ENCODE measurements around the gene SMIM12.
"Not testable (repeated sequence)": the region's sequence is repeated elsewhere in the genome, so short reads cannot be mapped to it uniquely, and the experiment has no call there.

Gene SMIM12

GRCh38 chr1:34842952-34843371, 16.6 kb downstream of the SMIM12 start:
- DNase-seq: no peak

DNA sequence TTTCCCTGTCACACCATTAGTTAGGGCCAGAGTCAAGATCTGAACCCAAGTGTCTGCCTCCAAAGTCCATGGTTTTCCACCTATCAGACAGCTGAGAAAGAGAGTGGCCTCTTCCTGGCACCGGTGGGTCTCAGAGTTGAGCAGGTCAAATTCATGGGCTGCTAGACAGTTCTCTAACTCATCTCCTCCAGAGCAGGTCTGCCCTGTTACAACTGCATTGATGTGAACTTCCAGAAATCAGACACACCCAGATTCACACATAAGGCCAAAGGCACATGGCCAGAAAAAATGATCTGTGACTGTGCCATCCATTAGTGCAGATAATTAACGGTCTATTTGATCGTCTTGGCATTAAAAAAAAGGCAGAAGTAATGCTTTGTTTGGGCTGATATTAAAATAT, 17.5 kb downstream of the SMIM12 start:
- no peak for DNase-seq

- DNase-seq: no peak
These were observed 19.1 kb downstream of the SMIM12 start for GRCh38 chr1:34840426-34840825.

- DNase-seq: no peak
These were observed 19.8 kb downstream of the SMIM12 start for GRCh38 chr1:34839526-34840305.

GRCh38 chr1:34833711-34834110, 25.8 kb downstream of the SMIM12 start:
- no peak for DNase-seq

GRCh38 chr1:34831721-34832246, 27.8 kb downstream of the SMIM12 start:
- no peak for DNase-seq

DNA sequence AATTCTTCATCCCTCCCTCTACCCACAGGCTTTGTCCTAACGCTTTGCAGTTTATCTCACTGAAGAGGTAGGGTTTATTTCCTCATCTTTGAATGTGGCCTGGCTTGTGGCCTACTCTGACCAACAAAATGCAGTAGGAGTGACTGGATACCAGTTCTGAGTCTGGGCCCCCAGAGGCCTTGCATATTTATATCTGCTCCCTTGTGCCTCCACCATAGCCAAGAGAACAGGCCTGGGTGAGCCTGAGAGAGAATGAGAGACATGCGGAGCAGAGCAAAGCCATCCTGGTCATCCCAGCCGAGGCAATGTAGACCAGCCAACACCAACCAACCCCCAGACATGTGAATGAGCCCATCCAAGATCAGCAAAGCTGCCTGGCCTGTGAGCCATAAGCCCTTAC, 30.3 kb downstream of the SMIM12 start:
- DNase-seq: no peak

DNA sequence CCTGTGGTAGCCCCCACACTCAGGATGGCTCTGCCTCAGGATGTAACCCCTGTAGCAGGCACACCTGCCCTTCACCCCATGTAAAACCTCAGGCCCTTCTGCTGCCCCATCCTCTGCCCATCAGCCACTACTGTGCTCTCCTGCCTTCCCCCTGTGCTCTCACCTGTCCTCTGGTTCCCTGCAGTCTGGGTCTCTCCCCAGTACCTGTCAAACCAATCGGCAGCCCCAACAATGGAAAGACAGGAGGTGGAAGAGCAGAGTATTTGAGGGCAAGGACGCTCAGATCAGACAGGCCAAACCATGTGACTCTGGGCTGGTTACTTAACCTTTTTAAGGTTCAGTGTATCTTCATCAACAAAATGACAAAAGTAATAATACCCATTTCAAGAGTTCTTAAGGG, 30.9 kb downstream of the SMIM12 start:
- no peak for DNase-seq

- no peak for DNase-seq
These were observed 32.1 kb downstream of the SMIM12 start for GRCh38 chr1:34827341-34827941.

DNA sequence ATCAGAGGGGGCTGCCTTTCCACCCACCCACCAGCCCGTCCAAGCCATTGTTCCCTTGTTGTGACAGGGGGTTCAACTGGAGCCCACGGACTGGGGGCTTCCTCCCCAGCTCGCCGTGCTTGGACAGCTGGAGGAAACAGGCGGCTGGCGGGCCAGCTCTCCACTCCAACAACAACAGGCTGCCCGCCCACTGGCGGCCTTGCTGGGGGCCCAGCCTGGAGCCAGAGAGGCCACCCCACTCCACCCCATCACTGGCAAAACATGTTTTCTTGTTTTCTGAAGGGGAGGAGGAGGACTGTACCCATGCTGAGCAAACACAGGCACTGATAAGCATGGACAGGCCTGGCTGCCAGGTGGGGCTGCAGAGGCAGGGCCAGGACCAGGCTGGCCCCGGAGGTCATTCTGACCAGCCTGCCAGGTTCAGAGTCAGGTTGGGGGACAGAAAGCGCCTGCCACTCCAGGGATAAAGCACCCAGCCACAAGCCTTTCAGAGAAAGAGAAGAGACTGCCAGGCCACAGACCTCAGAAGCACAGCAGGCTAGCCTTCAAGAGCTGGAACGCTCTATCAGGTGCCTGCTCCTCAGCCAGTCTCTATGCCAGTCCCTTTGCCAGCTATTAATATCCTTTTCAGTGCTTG, 34.0 kb downstream of the SMIM12 start:
- DNase-seq: no peak

DNA sequence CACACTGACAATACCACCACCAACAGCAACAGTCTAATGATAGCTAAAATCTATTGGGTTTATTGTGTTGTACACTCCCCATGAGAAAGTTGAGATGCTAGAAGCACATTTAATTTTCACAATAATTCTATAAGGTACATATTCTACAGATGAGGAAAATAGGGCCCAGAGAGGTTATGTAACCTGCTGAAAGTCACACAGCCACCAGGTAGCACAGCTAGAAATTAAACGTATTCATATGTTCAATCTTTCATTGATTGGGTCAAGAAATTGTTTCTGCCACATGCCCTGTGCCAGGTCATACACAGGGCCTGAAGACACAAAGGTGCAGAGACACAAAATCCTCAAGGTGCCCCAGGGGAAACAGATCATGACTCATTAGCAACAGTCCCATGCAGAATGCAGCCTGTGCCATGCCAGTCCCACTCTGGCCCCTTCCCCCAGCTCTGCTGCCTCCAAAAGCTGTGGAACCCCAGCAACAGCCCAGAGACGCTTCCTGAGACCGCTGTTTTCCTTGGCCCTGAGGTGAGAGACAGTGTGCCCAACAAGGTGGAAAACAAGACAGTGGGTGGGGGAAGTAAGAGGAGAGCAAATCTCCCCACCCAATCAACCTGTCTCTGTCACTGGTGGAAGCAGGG, 34.6 kb downstream of the SMIM12 start:
- DNase-seq: no peak

GRCh38 chr1:34822202-34822601, 37.3 kb downstream of the SMIM12 start:
- no peak for DNase-seq

DNA sequence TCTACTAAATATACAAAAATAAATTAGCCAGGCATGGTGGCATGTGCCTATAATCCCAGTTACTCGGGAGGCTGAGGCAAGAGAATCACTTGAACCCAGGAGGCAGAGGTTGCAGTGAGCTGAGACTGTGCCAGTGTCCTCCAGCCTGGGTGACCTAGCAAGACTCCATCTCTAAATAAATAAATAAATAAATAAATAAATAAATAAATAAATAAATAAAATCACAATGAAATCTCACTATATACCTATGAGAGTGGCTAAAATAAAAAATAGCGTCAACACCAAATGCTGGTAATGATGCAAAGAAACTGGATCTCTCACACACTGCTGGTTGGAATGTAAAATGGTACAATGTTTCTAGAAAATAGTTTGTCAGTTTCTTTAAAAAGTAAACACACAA, 40.7 kb downstream of the SMIM12 start:
- DNase-seq: not testable (repeated sequence)

GRCh38 chr1:34816778-34817177, 42.8 kb downstream of the SMIM12 start:
- DNase-seq: no peak

DNA sequence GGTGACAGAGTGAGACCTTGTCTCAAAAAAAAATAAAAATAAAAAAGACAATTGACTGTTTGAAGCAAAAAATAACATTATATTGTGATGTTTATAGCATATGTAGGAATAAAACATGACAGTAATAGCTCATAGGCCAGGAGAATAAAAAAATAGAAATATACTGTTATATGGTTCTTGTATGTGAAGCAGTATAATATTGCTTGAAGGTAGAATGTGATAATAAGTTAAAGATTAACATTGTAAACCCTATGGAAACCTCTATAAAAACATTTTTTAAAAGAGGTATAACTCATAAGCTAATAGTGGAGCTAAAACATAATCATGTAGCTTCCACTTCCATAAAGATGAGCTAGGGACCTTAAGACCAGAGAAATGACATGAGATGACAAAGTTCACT, 43.2 kb downstream of the SMIM12 start:
- DNase-seq: no peak

- not testable (repeated sequence) for DNase-seq
These were observed 48.8 kb downstream of the SMIM12 start for GRCh38 chr1:34810781-34811180.

DNA sequence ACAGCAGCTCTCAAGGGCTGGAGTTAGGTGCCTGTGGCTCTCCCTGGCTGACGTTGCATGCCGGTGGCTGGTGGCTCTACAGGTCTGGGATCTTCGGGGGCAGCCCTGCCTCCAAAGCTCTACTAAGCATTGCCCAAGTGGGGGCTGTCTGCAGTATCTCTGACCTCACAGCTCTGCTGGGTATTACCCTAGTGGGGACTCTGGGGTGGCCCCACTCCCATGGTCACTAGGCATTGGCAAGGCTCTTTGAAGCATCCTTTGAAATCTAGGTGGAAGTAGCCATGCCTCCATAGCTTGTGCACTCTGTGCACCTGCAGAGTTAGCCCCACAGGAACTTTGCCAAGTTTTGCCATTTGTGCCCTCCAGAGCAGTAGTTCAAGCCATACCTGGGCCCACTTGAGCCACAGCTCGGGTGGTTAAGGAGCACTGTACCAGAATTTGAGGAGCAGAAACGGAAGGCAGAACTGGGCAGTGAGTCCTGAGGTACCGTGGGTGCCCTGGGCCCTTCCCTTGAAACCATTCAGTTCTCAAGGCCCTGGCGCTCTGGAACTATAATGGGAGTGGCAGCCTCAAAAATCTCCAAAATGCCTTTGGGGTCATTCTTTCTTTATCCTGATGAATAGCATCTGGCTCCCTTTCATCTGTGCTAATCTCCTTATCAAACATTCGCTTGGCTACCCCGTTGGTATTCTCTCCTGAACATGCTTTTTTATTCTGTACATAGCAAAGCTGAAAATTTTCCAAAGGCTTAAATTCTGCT, 51.3 kb downstream of the SMIM12 start:
- no peak for DNase-seq

- no peak for DNase-seq
These were observed 53.2 kb downstream of the SMIM12 start for GRCh38 chr1:34806396-34806795.

- no peak for DNase-seq
These were observed 55.8 kb downstream of the SMIM12 start for GRCh38 chr1:34803770-34804169.
